Neural progenitor cell (in vitro differentiated cells): Measurements from ENCODE around the gene AKR1A1.

Experiments used
- EZH2phosphoT487 ChIP-seq: fragments of 200-600 bp; sonication (generic); IDR thresholded peaks from 2 replicates; pipeline ENCODE4 v1.6.1; 2017; ENCODE audit warnings: antibody characterized with exemption
- TF ChIP-seq, protein P1 (sequence below): fragments of 200-600 bp; sonication (generic); IDR thresholded peaks from 2 replicates; pipeline ENCODE4 v1.5.1; 2017; ENCODE audit warnings: antibody characterized with exemption, mild to moderate bottlenecking

DNA sequence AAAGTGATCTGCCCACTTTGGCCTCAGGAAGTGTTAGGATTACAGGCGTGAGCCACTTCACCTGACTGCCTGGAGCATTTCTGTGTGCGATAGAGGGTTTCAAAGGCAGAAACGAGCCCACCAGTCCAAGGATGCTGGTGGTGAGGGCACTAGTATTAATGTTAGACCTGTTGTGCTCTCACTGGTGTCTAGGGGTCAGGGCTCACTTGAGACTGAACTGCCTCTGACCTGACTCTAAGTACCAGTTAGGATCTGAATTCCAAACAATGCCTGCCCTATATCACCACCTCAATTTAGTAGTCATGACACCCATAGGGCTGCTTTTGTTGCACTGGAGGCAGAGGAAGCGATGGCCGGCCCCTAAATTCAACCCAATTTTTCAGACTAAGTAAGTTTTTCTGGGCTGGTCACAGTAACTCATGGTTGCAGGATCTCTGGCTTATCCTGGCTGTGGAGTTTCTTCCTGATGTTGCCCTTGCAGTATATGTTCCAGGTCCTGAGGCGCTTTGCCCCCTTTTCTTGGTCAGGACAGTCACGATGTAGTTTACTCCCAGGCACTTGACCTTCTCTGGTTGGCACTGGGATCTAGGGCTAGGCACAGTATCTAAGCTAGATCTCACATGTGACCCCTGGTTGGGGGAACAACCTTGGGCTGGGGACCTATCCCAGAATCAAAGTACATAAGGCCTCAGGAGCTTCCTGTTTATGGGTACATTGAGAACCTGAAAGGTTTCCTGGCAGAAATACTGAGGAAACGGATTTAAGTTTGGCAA lies 68.7 kb downstream of the AKR1A1 start:
- TF ChIP-seq, protein P1, sequence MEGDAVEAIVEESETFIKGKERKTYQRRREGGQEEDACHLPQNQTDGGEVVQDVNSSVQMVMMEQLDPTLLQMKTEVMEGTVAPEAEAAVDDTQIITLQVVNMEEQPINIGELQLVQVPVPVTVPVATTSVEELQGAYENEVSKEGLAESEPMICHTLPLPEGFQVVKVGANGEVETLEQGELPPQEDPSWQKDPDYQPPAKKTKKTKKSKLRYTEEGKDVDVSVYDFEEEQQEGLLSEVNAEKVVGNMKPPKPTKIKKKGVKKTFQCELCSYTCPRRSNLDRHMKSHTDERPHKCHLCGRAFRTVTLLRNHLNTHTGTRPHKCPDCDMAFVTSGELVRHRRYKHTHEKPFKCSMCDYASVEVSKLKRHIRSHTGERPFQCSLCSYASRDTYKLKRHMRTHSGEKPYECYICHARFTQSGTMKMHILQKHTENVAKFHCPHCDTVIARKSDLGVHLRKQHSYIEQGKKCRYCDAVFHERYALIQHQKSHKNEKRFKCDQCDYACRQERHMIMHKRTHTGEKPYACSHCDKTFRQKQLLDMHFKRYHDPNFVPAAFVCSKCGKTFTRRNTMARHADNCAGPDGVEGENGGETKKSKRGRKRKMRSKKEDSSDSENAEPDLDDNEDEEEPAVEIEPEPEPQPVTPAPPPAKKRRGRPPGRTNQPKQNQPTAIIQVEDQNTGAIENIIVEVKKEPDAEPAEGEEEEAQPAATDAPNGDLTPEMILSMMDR, result no peak
- TF ChIP-seq EZH2phosphoT487, result no peak
